Activated naive CD8-positive, alpha-beta T cell (primary cell): Measurements from ENCODE around the gene ZFPL1.

Experiments
- H3K27ac Mint-ChIP-seq: one replicate; pipeline ENCODE4 v1.8.0; 2021; ENCODE audit warnings: mixed read lengths
- H3K27me3 Mint-ChIP-seq: one replicate; pipeline ENCODE4 v1.8.0; 2021; ENCODE audit warnings: mixed read lengths
- H3K36me3 Mint-ChIP-seq: one replicate; pipeline ENCODE4 v1.8.0; 2021; ENCODE audit warnings: mixed read lengths
- H3K4me1 Mint-ChIP-seq: one replicate; pipeline ENCODE4 v1.8.0; 2021; ENCODE audit warnings: low read depth, mixed read lengths
- H3K4me3 Mint-ChIP-seq: one replicate; pipeline ENCODE4 v1.8.0; 2021; ENCODE audit warnings: mild to moderate bottlenecking, mixed read lengths
- H3K9me3 Mint-ChIP-seq: one replicate; pipeline ENCODE4 v1.8.0; 2021; ENCODE audit warnings: low read depth, mixed read lengths

ZFPL1 gene

GRCh38 chr11:65100674-65101350, 16.8 kb downstream of the ZFPL1 start:
- H3K27me3 Mint-ChIP-seq = no peaks in the 10 kb centered on the region
- peaks cover 2% of the 10 kb centered on the region for H3K36me3 Mint-ChIP-seq
- no peak overlapping the region for H3K27ac Mint-ChIP-seq
- H3K4me1 Mint-ChIP-seq = peaks cover 21% of the 10 kb centered on the region
- H3K9me3 Mint-ChIP-seq = no peaks in the 10 kb centered on the region
- H3K4me3 Mint-ChIP-seq = no peak overlapping the region

GRCh38 chr11:65102142-65103095, 18.4 kb downstream of the ZFPL1 start:
- Mint-ChIP-seq H3K36me3 (peaks cover 2% of the 10 kb centered on the region), H3K9me3 (no peaks in the 10 kb centered on the region), H3K4me1 (peaks cover 20% of the 10 kb centered on the region), H3K4me3 (no peak overlapping the region), H3K27ac (peak overlapping the region; percentile 41), H3K27me3 (no peaks in the 10 kb centered on the region)

- H3K4me3 Mint-ChIP-seq = no peak overlapping the region
- H3K36me3 Mint-ChIP-seq = peaks cover 2% of the 10 kb centered on the region
- peak overlapping the region; percentile 41 for H3K27ac Mint-ChIP-seq
- H3K27me3 Mint-ChIP-seq = no peaks in the 10 kb centered on the region
- peaks cover 15% of the 10 kb centered on the region for H3K4me1 Mint-ChIP-seq
- H3K9me3 Mint-ChIP-seq = no peaks in the 10 kb centered on the region
Observed at GRCh38 chr11:65103476-65103875, 19.5 kb downstream of the ZFPL1 start.

- H3K27ac Mint-ChIP-seq = peak overlapping the region; percentile 41
- H3K4me1 Mint-ChIP-seq = peaks cover 10% of the 10 kb centered on the region
- no peaks in the 10 kb centered on the region for H3K27me3 Mint-ChIP-seq
- H3K9me3 Mint-ChIP-seq = no peaks in the 10 kb centered on the region
- no peak overlapping the region for H3K4me3 Mint-ChIP-seq
- H3K36me3 Mint-ChIP-seq = no peaks in the 10 kb centered on the region
Observed at GRCh38 chr11:65104628-65105027, 20.6 kb downstream of the ZFPL1 start.

- Mint-ChIP-seq H3K9me3 (no peaks in the 10 kb centered on the region), H3K36me3 (no peaks in the 10 kb centered on the region), H3K4me1 (peaks cover 30% of the 10 kb centered on the region), H3K4me3 (no peak overlapping the region), H3K27me3 (no peaks in the 10 kb centered on the region), H3K27ac (no peak overlapping the region)
Observed at GRCh38 chr11:65107078-65107477, 23.1 kb downstream of the ZFPL1 start.

- no peak overlapping the region for H3K4me3 Mint-ChIP-seq
- H3K27me3 Mint-ChIP-seq = no peaks in the 10 kb centered on the region
- H3K4me1 Mint-ChIP-seq = peaks cover 29% of the 10 kb centered on the region
- H3K27ac Mint-ChIP-seq = no peak overlapping the region
- no peaks in the 10 kb centered on the region for H3K9me3 Mint-ChIP-seq
- no peaks in the 10 kb centered on the region for H3K36me3 Mint-ChIP-seq
Observed at GRCh38 chr11:65107751-65108468, 23.9 kb downstream of the ZFPL1 start.

- Mint-ChIP-seq H3K27me3 (no peaks in the 10 kb centered on the region), H3K27ac (no peak overlapping the region), H3K9me3 (no peaks in the 10 kb centered on the region), H3K36me3 (no peaks in the 10 kb centered on the region), H3K4me3 (no peak overlapping the region), H3K4me1 (peaks cover 32% of the 10 kb centered on the region)
Observed at GRCh38 chr11:65108469-65109123, 24.6 kb downstream of the ZFPL1 start.

GRCh38 chr11:65109231-65110198, 25.5 kb downstream of the ZFPL1 start:
- no peaks in the 10 kb centered on the region for H3K27me3 Mint-ChIP-seq
- H3K27ac Mint-ChIP-seq = no peak overlapping the region
- H3K4me3 Mint-ChIP-seq = no peak overlapping the region
- H3K4me1 Mint-ChIP-seq = peaks cover 39% of the 10 kb centered on the region
- no peaks in the 10 kb centered on the region for H3K36me3 Mint-ChIP-seq
- no peaks in the 10 kb centered on the region for H3K9me3 Mint-ChIP-seq

- no peaks in the 10 kb centered on the region for H3K27me3 Mint-ChIP-seq
- no peaks in the 10 kb centered on the region for H3K9me3 Mint-ChIP-seq
- no peaks in the 10 kb centered on the region for H3K36me3 Mint-ChIP-seq
- H3K27ac Mint-ChIP-seq = no peak overlapping the region
- peak overlapping the region; percentile 9 for H3K4me3 Mint-ChIP-seq
- peaks cover 44% of the 10 kb centered on the region for H3K4me1 Mint-ChIP-seq
Observed at GRCh38 chr11:65110354-65110861, 26.4 kb downstream of the ZFPL1 start.

- Mint-ChIP-seq H3K4me3 (peak overlapping the region; percentile 84), H3K27ac (no peak overlapping the region), H3K36me3 (no peaks in the 10 kb centered on the region), H3K4me1 (peaks cover 51% of the 10 kb centered on the region), H3K27me3 (no peaks in the 10 kb centered on the region), H3K9me3 (no peaks in the 10 kb centered on the region)
Observed at GRCh38 chr11:65111159-65111743, 27.2 kb downstream of the ZFPL1 start.

- Mint-ChIP-seq H3K4me1 (peaks cover 52% of the 10 kb centered on the region), H3K36me3 (no peaks in the 10 kb centered on the region), H3K27me3 (no peaks in the 10 kb centered on the region), H3K9me3 (no peaks in the 10 kb centered on the region), H3K4me3 (peak within 1 kb of the TSS; percentile 84), H3K27ac (peak within 1 kb of the TSS; percentile 83)
Observed at GRCh38 chr11:65111744-65112545, 27.9 kb downstream of the ZFPL1 start, which contains the start of gene TM7SF2. TM7SF2 (plus strand) TSS chr11:65111872; CDS start chr11:65112016, 144 bp downstream.

- H3K27ac Mint-ChIP-seq = peak overlapping the region; percentile 83
- peaks cover 55% of the 10 kb centered on the region for H3K4me1 Mint-ChIP-seq
- H3K4me3 Mint-ChIP-seq = peak overlapping the region; percentile 83
- no peaks in the 10 kb centered on the region for H3K36me3 Mint-ChIP-seq
- H3K27me3 Mint-ChIP-seq = no peaks in the 10 kb centered on the region
- no peaks in the 10 kb centered on the region for H3K9me3 Mint-ChIP-seq
Observed at GRCh38 chr11:65112546-65113360, 28.7 kb downstream of the ZFPL1 start.
